ENCODE results near the gene CAPN14. TPM values are rescaled to one million over a fixed set of nuclear protein-coding genes. Genes with fewer than 3 reads are reported as not detected.

CAPN14 gene
- total RNA-seq, 1 experiment from 2014 or later = not detected

DNA sequence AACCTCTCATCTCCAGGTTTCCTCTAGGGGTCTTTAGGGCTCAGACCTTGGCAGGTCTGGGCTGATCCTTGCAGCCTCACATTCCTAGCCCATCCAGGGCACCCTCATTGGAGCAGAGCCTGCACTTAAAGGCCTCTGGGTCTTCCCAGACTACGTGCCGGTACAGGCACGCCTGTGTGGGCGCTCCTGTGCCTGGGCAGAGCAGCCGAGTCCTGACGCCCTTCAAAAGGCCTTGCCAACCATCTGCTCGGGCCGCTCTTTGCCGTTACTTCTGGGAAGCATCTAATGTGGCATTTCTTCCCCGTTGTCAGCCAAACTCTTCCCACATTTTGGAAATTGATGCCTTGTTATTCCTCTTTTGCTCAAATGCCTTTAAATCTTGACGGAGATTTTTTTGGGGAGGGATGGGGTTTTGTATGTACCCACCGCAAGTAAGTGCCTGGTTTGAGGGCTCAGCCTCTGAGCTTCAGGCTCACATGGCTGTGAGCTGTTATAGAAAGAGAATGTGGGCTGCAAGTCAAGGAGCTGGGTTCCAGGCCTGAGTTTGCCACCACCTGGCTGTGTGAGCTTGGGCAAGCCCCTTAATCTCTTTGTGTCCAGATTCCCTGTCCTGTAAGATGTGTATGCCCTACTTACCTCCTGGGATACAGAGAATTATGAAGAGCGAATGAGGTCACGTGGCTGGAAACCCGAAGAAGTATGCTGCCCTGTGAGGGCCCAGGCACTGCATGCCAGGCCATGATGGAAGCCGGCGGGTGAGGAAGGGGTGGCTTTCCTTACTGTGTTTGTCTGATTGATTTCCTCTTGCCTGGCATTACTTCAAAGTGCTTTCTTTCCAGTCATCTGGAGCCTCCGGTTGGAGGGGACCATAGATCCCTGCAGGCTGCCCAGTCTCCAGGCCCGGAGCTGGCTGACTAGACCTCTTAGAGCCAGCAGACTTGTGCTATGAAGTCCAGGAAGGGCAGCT lies 37.2 kb upstream of the CAPN14 start:
- ATAC-seq (no peak), DNase-seq (ENCODE audit: low read depth, low spot score) (no peak)
- Histone ChIP-seq H2AFZ (ENCODE audit: low read depth, low read length, poor library complexity, severe bottlenecking) (no peak overlapping the region), H3K27ac (ENCODE audit: low read depth, low read length) (no peak overlapping the region), H3K79me2 (ENCODE audit: insufficient read depth, low read length) (no peaks in the 10 kb centered on the region), H3K36me3 (ENCODE audit: control insufficient read depth in 1 of 2, insufficient read depth in 2 of 2, low read length in 2 of 2) (no peaks in the 10 kb centered on the region), H3K27me3 (ENCODE audit: insufficient read depth, low read length) (no peaks in the 10 kb centered on the region), H3K4me3 (replicated peaks in 1 of 2; ENCODE audit: low read depth in 1 of 2, low read length in 2 of 2) (no peak overlapping the region), H3K4me1 (ENCODE audit: control insufficient read depth in 1 of 2, insufficient read depth in 2 of 2, low read length in 2 of 2) (no peaks in the 10 kb centered on the region), H3K9me3 (ENCODE audit: control insufficient read depth in 1 of 2, insufficient read depth in 1 of 2, low read depth in 1 of 2, low read length in 2 of 2) (no peaks in the 10 kb centered on the region), H4K20me1 (ENCODE audit: insufficient read depth) (no peaks in the 10 kb centered on the region), H3K9ac (ENCODE audit: low read length) (no peak overlapping the region), H3K4me2 (ENCODE audit: low read length) (no peak overlapping the region), H3K9me2 (ENCODE audit: insufficient read depth) (no peaks in the 10 kb centered on the region)
- no peak for TF ChIP-seq ZBTB33 (IDR thresholded peaks at IDR 0.05; ENCODE audit: extremely low read depth, insufficient replicate concordance, low read length)
- no peak for TF ChIP-seq EZH2phosphoT487 (IDR thresholded peaks at IDR 0.05; ENCODE audit: borderline replicate concordance)
- no peak for TF ChIP-seq EGR1 (IDR thresholded peaks at IDR 0.05; ENCODE audit: low read depth)
- no peak for TF ChIP-seq JUND (IDR thresholded peaks at IDR 0.05)
- no peak for TF ChIP-seq RAD21 (IDR thresholded peaks at IDR 0.05; ENCODE audit: low read depth)
- TF ChIP-seq ATF3 (IDR thresholded peaks at IDR 0.05) = no peak
- no TSS peak for BruUV-seq (replicated peaks)
- ChIA-PET CTCF (no interaction called here), POLR2A (no interaction called here), RAD21 (ENCODE audit: low non-redundant PET in 1 of 2, low total read pairs in 2 of 2, uncharacterized antibody in 2 of 2, unreplicated experiment in 2 of 2) (no interaction called here)
- intact Hi-C loops (cut with micrococcal nuclease) = no loop called here
